Fibroblast of lung (primary cell): Measurements from ENCODE around the gene ZNF79.

ENCODE experiments used
- CTCF ChIP-seq, 2 donors: IDR thresholded peaks in 1 of 2; conservative IDR thresholded peaks in 1 of 2; 1 replicate in 1 of 2; 2 replicates in 1 of 2; pipeline ENCODE4 v1.5.1; 2011 to 2012; ENCODE audit warnings: low read length in 2 of 2, control low read depth in 1 of 2, inconsistent platforms in 1 of 2, low read depth in 1 of 2, mild to moderate bottlenecking in 1 of 2
- EZH2 ChIP-seq: IDR thresholded peaks from 2 replicates; pipeline ENCODE4 v1.5.1; 2012; ENCODE audit warnings: low read length, control low read depth, mild to moderate bottlenecking; ENCODE audit errors: missing control alignments

GRCh38 chr9:127406799-127407491 lies 17.2 kb upstream of the ZNF79 start:
- TF ChIP-seq CTCF (conservative IDR thresholded peaks at IDR 0.05 in 1 of 2, IDR thresholded peaks at IDR 0.05 in 1 of 2; ENCODE audit: low read depth in 1 of 2, low read length in 2 of 2) = no peak
- TF ChIP-seq EZH2 = no peak
